Esophagus muscularis mucosa (tissue), 3 donors: Measurements from ENCODE around the gene SPATA24.

ENCODE experiments used
- CTCF ChIP-seq, 3 experiments: fragments of 200-600 bp in 2 of 3; fragments of 450-650 bp in 1 of 3; sonication (generic) in 2 of 3; IDR thresholded peaks; one replicate each; pipeline ENCODE4 v1.5.1; 2017 to 2019; ENCODE audit warnings: antibody characterized with exemption in 3 of 3, mild to moderate bottlenecking in 2 of 3, moderate library complexity in 1 of 3
- POLR2A ChIP-seq: fragments of 450-650 bp; IDR thresholded peaks from one replicate; pipeline ENCODE4 v1.6.1; 2017; ENCODE audit warnings: antibody characterized with exemption, moderate library complexity, mild to moderate bottlenecking, low read depth
- POLR2AphosphoS5 ChIP-seq, 2 donors: sonication (generic); formaldehyde crosslinking; IDR thresholded peaks; one replicate each; pipeline ENCODE4 v1.6.1; 2017; ENCODE audit warnings: antibody characterized with exemption in 2 of 2

GRCh38 chr5:139422307-139422893, 18.5 kb upstream of the SPATA24 start:
- TF ChIP-seq CTCF (IDR thresholded peaks at IDR 0.05) (peak; percentile 73 to 91 (median 82)), POLR2A (no peak), POLR2AphosphoS5 (IDR thresholded peaks at IDR 0.05) (no peak)
